Activated CD8-positive, alpha-beta T cell treated with anti-CD3 and anti-CD28 coated beads for 36 hours (primary cell): ENCODE measurements around the gene SCAF4. TPM values are rescaled to one million over a fixed set of nuclear protein-coding genes. Genes with fewer than 3 reads are reported as not detected.

Source experiments
- ATAC-seq: fragments of 200-7000 bp; cut with Tn5 transposase; one replicate; pipeline ENCODE4 v1.10.0; 2021; ENCODE audit warnings: mild to moderate bottlenecking, moderate library complexity
- CTCF ChIA-PET: fragments of 350-600 bp; sonication (Branson Sonifier 250); formaldehyde crosslinking; loops from one replicate; lab custom pipeline; 2021; ENCODE audit warnings: antibody characterized with exemption; lab: Charles Lee
- POLR2A ChIA-PET: fragments of 350-600 bp; sonication (Branson Sonifier 250); formaldehyde crosslinking; loops from one replicate; lab custom pipeline; 2021; ENCODE audit warnings: antibody characterized with exemption; lab: Charles Lee
- DNase-seq: peaks from one replicate; pipeline ENCODE4 v3.0.0-alpha.2; 2020
- H3K27ac Mint-ChIP-seq: one replicate; pipeline ENCODE4 v1.8.0; 2021; ENCODE audit warnings: mild to moderate bottlenecking, mixed read lengths
- H3K27me3 Mint-ChIP-seq: one replicate; pipeline ENCODE4 v1.8.0; 2021; ENCODE audit warnings: mixed read lengths
- H3K36me3 Mint-ChIP-seq: one replicate; pipeline ENCODE4 v1.8.0; 2021; ENCODE audit warnings: low read depth, mixed read lengths
- H3K4me1 Mint-ChIP-seq: one replicate; pipeline ENCODE4 v1.8.0; 2021; ENCODE audit warnings: low read depth, mixed read lengths
- H3K4me3 Mint-ChIP-seq: one replicate; pipeline ENCODE4 v1.8.0; 2021; ENCODE audit warnings: mild to moderate bottlenecking, moderate library complexity, mixed read lengths
- H3K9me3 Mint-ChIP-seq: one replicate; pipeline ENCODE4 v1.8.0; 2021; ENCODE audit warnings: mixed read lengths
- CTCF ChIP-seq: fragments of 200-600 bp; IDR thresholded peaks from one replicate; pipeline ENCODE4 v1.8.0; 2022; ENCODE audit warnings: antibody characterized with exemption, mild to moderate bottlenecking
- intact Hi-C: fragments of 100-400 bp; cut with micrococcal nuclease; formaldehyde crosslinking; loops from one replicate; pipeline ENCODE4 v1.10.0; 2022
- total RNA-seq, 2 experiments: library from RNA; stranded (reverse); gene quantifications; one replicate each; pipeline ENCODE4 v1.2.3, GENCODE V29; 2021

SCAF4 gene
- total RNA-seq, 2 experiments from 2014 or later, result 48.6 to 49.3 TPM

GRCh38 chr21:31728191-31728590 is 3.7 kb downstream of the SCAF4 start:
- ATAC-seq, result no peak
- TF ChIP-seq CTCF, result no peak
- no peak overlapping the region for H3K27ac Mint-ChIP-seq
- intact Hi-C loops, result loop anchor here (5.0 kb wide), 1 partner anchor 61 kb away; no protein-coding TSS in a partner anchor
- CTCF ChIA-PET, result interaction anchor here (1.2 kb wide), 1 partner anchor 16 kb away, joined by 3 read pairs; no protein-coding TSS in a partner anchor
- no peak overlapping the region for H3K4me3 Mint-ChIP-seq
- no peak for DNase-seq
- peaks cover 32% of the 10 kb centered on the region for H3K4me1 Mint-ChIP-seq
- no peaks in the 10 kb centered on the region for H3K9me3 Mint-ChIP-seq
- H3K36me3 Mint-ChIP-seq, result peaks cover 18% of the 10 kb centered on the region
- H3K27me3 Mint-ChIP-seq, result no peaks in the 10 kb centered on the region
- POLR2A ChIA-PET, result no interaction called here

- no peak for TF ChIP-seq CTCF
- ChIA-PET POLR2A (interaction anchor here (2.0 kb wide), 1 partner anchor 9 kb away, joined by 5 read pairs; no protein-coding TSS in a partner anchor), CTCF (interaction anchor here (1.2 kb wide), 1 partner anchor 17 kb away, joined by 3 read pairs; no protein-coding TSS in a partner anchor)
- no peak for ATAC-seq
- Mint-ChIP-seq H3K27ac (no peak overlapping the region), H3K4me1 (peaks cover 34% of the 10 kb centered on the region), H3K4me3 (no peak overlapping the region), H3K36me3 (peaks cover 18% of the 10 kb centered on the region), H3K9me3 (no peaks in the 10 kb centered on the region), H3K27me3 (no peaks in the 10 kb centered on the region)
- no peak for DNase-seq
- intact Hi-C loops, result loop anchor here (5.0 kb wide), 1 partner anchor 60 kb away; no protein-coding TSS in a partner anchor
Measured at GRCh38 chr21:31727181-31727580, 4.7 kb downstream of the SCAF4 start.

GRCh38 chr21:31726407-31726806 is 5.5 kb downstream of the SCAF4 start:
- Mint-ChIP-seq H3K4me1 (peaks cover 40% of the 10 kb centered on the region), H3K9me3 (no peaks in the 10 kb centered on the region), H3K27ac (no peak overlapping the region), H3K36me3 (peaks cover 20% of the 10 kb centered on the region), H3K4me3 (no peak overlapping the region), H3K27me3 (no peaks in the 10 kb centered on the region)
- DNase-seq (no peak), ATAC-seq (no peak)
- no peak for TF ChIP-seq CTCF
- ChIA-PET CTCF (no interaction called here), POLR2A (interaction anchor here (2.0 kb wide), 1 partner anchor 9 kb away, joined by 5 read pairs; no protein-coding TSS in a partner anchor)
- intact Hi-C loops, result loop anchor here (5.0 kb wide), 1 partner anchor 59 kb away; no protein-coding TSS in a partner anchor

GRCh38 chr21:31725202-31725839 is 6.6 kb downstream of the SCAF4 start:
- peak overlapping the region; percentile 59 for H3K27ac Mint-ChIP-seq

More at GRCh38 chr21:31725202-31725839, 6.6 kb downstream of the SCAF4 start:
- DNase-seq (peak; percentile 39), ATAC-seq (peak; percentile 88)
- H3K4me3 Mint-ChIP-seq, result no peak overlapping the region
- POLR2A ChIA-PET, result interaction anchor here (2.0 kb wide), 1 partner anchor 8 kb away, joined by 5 read pairs; no protein-coding TSS in a partner anchor
- TF ChIP-seq CTCF, result no peak
- H3K4me1 Mint-ChIP-seq, result peaks cover 50% of the 10 kb centered on the region
- peaks cover 22% of the 10 kb centered on the region for H3K36me3 Mint-ChIP-seq
- CTCF ChIA-PET, result no interaction called here
- intact Hi-C loops, result loop anchor here (5.0 kb wide), 1 partner anchor 58 kb away; no protein-coding TSS in a partner anchor
- H3K9me3 Mint-ChIP-seq, result no peaks in the 10 kb centered on the region
- no peaks in the 10 kb centered on the region for H3K27me3 Mint-ChIP-seq
